Mesodermal cell (in vitro differentiated cells): ENCODE data around the gene MEX3A.
"Not testable (repeated sequence)": the region's sequence is repeated elsewhere in the genome, so short reads cannot be mapped to it uniquely, and the experiment has no call there.

Experiments used
- H3K27ac ChIP-seq: 2 replicates; pipeline ENCODE4 v1.7.0; 2013; ENCODE audit warnings: mild to moderate bottlenecking, low read depth, low read length, moderate library complexity; ENCODE audit not compliant: severe bottlenecking
- H3K36me3 ChIP-seq: 2 replicates; pipeline ENCODE4 v1.7.1; 2013; ENCODE audit warnings: mild to moderate bottlenecking, low read length, moderate library complexity; ENCODE audit not compliant: control insufficient read depth, insufficient read depth
- H3K4me1 ChIP-seq: one replicate; pipeline ENCODE4 v1.7.1; 2013; ENCODE audit warnings: mild to moderate bottlenecking, low read length; ENCODE audit not compliant: insufficient read depth, control insufficient read depth, poor library complexity, severe bottlenecking
- H3K4me3 ChIP-seq: 2 replicates; pipeline ENCODE4 v1.7.0; 2013; ENCODE audit warnings: low read length, control low read depth, mild to moderate bottlenecking; ENCODE audit not compliant: insufficient read depth, poor library complexity, severe bottlenecking; ENCODE audit errors: extremely low read depth
- H3K9me3 ChIP-seq: 2 replicates; pipeline ENCODE4 v1.7.1; 2013; ENCODE audit warnings: mild to moderate bottlenecking, low read length, moderate library complexity; ENCODE audit not compliant: control insufficient read depth
- WGBS, 2 experiments: methylation state at CpG; one replicate each; pipeline ENCODE4 v1.1.5; 2013; ENCODE audit warnings: missing lambda C conversion rate in 2 of 2; ENCODE audit not compliant: insufficient coverage in 2 of 2; 5-methylcytosine and 5-hydroxymethylcytosine counted together

The MEX3A gene

DNA sequence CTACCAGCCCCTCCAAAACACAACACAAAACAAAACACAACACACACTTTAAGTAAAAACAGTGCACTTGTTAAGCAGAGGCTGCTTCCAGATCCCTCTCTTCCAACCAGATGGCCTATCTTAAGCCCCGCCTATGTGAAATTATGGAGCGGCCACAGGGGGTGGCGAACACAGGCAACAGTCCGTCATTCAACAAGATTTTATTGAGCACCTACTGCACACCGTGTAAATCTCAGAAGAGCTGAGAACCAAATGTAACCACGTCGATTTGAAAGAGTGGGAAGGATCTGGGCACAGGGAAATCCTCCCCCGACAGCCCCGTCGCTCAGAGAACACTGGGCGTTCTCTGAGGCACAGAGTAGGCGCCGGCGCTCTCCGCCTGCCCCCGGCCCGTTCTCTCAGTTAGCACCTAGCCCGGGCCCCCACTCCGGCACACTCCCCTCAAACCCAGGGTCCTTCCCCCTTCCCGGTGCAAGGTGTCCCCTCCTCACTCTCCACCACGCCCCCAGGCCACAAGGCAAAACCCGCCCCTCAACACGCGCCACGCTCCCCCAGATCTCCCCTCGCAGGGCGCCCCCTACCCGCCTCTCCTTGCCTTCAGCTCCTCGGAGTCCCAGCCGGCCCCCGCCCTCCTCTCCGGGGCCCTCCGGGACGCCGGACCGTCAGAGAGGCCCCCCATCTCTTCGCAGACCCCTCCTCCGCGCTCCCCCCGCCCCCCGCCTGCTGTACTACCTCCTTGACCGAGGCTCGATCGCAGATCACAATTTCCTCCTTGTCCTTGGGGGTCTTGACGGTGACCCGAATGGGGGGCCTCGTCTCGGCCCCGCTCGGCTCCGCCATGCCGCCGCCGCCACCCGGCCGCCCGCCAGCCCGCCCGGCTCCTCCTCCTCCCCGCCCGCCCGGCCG lies 29.1 kb downstream of the MEX3A start:
- WGBS, 2 experiments, result 0% methylated on average over 8 to 21 of the region's 63 CpGs
- Histone ChIP-seq H3K27ac (peak overlapping the region; percentile 99), H3K9me3 (no peaks in the 10 kb centered on the region), H3K4me1 (peaks cover 7% of the 10 kb centered on the region), H3K36me3 (peaks cover 59% of the 10 kb centered on the region), H3K4me3 (peak overlapping the region; percentile 89)

DNA sequence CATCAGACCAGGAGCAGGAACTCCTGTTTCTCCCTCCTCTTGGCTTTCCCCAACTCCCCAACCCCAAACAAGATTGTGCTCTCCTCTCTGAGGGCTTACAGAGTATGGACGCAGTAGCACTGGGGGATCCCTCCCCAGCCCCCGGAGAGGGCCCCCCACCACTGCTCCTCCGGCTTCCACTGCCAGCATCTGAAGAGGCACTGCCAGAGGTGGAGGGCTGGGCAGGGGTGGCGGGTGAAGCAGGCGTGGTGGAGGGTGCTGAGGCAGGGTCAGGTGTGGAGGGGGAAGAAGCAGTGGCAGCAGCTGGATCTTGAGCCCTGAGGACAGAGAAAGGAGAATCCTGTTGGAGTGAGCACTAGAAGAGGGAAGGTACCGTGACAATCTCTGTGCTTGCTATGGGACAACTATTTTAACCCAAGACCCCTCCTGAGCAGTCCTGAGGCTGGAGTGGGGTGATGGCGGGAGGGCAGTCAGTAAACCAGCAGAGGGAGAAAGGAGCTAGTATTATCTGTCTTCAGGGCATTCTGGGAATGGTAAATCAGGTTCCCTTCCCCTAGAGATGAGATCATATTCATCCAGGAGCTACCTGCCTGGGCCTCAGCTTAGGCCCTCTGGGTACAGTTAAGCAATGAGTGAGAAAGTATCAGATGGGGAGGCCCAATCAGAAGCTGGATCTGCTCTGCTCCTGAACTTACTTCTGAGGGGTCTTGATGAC lies 31.1 kb downstream of the MEX3A start:
- Histone ChIP-seq H3K4me3 (no peak overlapping the region), H3K36me3 (peaks cover 60% of the 10 kb centered on the region), H3K9me3 (no peaks in the 10 kb centered on the region), H3K4me1 (peaks cover 7% of the 10 kb centered on the region), H3K27ac (no peak overlapping the region)
- 60 to 100% methylated on average over 1 of the region's 7 CpGs for WGBS, 2 experiments

DNA sequence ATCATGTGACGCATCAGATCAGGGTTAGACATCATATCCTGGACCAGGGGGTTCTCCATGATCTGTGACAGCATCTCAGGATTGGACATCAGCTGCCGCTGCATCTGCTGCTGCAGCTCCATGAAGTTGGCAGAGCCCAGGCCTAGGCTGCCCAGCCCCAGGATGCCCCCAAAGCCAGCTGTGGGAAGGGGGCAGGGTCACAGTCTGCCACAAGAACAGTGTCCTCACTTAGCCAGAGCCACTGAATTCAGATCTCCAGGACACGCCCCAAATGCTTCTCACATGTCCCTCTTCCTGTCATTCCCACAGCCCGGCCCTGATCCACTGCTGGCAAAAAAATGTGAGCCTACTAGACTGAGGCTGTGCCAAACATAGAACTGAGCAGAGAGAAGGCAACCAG lies 31.9 kb downstream of the MEX3A start:
- Histone ChIP-seq H3K4me3 (no peak overlapping the region), H3K4me1 (peaks cover under 1% of the 10 kb centered on the region), H3K36me3 (peaks cover 57% of the 10 kb centered on the region), H3K9me3 (no peaks in the 10 kb centered on the region), H3K27ac (no peak overlapping the region)
- 87 to 91% methylated on average over 2 to 4 of the region's 4 CpGs for WGBS, 2 experiments

DNA sequence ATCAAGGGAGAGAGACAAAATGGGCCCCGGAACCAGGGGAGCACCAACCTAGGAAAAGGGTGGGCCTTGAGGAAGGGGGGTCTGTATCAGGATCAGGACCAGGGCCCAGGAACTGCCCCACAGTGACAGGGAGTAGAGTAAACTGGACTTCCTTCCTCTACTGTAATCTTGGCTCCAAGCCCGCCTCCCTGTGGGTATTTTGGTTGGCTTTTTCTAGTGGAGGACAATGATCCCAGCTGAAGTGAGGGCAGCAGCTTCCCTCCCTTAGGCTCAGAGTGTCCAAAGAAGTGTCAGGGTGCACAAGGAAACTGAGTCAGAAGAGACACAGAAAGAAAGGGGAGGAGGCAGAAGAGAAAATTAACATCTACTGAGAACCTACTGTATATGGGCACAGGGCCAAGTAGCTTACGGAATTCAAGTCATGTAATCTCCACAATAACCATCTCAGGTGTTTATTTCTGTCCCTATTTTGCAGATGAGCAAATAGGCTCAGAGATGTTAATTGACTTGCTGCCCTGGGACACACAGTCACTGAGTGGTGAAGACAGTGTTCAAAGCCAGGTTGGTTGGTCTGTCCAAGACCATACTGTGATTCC lies 33.5 kb downstream of the MEX3A start:
- Histone ChIP-seq H3K4me1 (no peaks in the 10 kb centered on the region), H3K27ac (no peak overlapping the region), H3K4me3 (no peak overlapping the region), H3K9me3 (no peaks in the 10 kb centered on the region), H3K36me3 (peaks cover 70% of the 10 kb centered on the region)
- 100% methylated on average over 2 of the region's 3 CpGs; no CpG with 5 or more reads in 1 of the 2 experiments for WGBS, 2 experiments

- H3K4me1 ChIP-seq, result no peaks in the 10 kb centered on the region
- 91 to 98% methylated on average over 4 of the region's 4 CpGs for WGBS, 2 experiments
- no peak overlapping the region for H3K4me3 ChIP-seq
- peaks cover 82% of the 10 kb centered on the region for H3K36me3 ChIP-seq
- no peak overlapping the region for H3K27ac ChIP-seq
- no peaks in the 10 kb centered on the region for H3K9me3 ChIP-seq
Measured at GRCh38 chr1:156045076-156045475, 37.2 kb downstream of the MEX3A start.

- H3K4me1 ChIP-seq, result no peaks in the 10 kb centered on the region
- no peak overlapping the region for H3K27ac ChIP-seq
- peaks cover 77% of the 10 kb centered on the region for H3K36me3 ChIP-seq
- 76 to 92% methylated on average over 2 of the region's 3 CpGs for WGBS, 2 experiments
- no peak overlapping the region for H3K4me3 ChIP-seq
- H3K9me3 ChIP-seq, result no peaks in the 10 kb centered on the region
Measured at GRCh38 chr1:156042828-156043227, 39.4 kb downstream of the MEX3A start.

- H3K4me1 ChIP-seq, H3K27ac ChIP-seq, H3K9me3 ChIP-seq, H3K4me3 ChIP-seq: not testable (repeated sequence)
- WGBS, 2 experiments, result 90 to 100% methylated on average over 1 to 2 of the region's 4 CpGs
- H3K36me3 ChIP-seq, result peaks cover 28% of the 10 kb centered on the region
Measured at GRCh38 chr1:156034991-156035390, 47.3 kb downstream of the MEX3A start.

DNA sequence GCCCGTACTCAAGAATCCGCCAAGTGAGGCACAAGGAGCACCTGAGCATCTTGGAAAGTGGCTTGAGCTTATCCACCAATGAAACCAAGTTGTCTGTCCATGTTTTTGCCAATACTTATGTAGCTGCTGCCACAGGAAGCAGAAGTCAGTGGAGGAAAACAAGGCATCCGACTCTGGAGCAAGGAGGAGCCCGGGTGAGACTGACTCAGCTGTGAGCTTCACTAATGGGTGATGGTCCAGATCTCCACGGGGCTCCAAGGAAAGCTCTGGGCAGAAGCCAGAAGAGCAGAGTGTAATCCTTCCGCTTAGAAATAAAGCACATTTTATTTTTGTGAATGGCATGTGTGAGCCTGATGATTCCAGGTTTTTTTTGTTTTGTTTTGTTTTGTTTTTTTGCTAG lies 49.3 kb downstream of the MEX3A start:
- Histone ChIP-seq H3K4me1 (no peaks in the 10 kb centered on the region), H3K9me3 (no peaks in the 10 kb centered on the region)
- WGBS, 2 experiments, result 86 to 99% methylated on average over 5 to 6 of the region's 6 CpGs

GRCh38 chr1:156026588-156026987 lies 55.7 kb downstream of the MEX3A start:
- 100% methylated on average over 2 of the region's 4 CpGs; no CpG with 5 or more reads in 1 of the 2 experiments for WGBS, 2 experiments
- Histone ChIP-seq H3K4me1 (no peaks in the 10 kb centered on the region), H3K27ac (no peak overlapping the region), H3K4me3 (no peak overlapping the region), H3K36me3 (no peaks in the 10 kb centered on the region), H3K9me3 (no peaks in the 10 kb centered on the region)

More for the DNA sequence above, 49.3 kb downstream of the MEX3A start:
- Histone ChIP-seq H3K36me3 (peaks cover 13% of the 10 kb centered on the region), H3K4me3 (no peak overlapping the region), H3K27ac (no peak overlapping the region)

DNA sequence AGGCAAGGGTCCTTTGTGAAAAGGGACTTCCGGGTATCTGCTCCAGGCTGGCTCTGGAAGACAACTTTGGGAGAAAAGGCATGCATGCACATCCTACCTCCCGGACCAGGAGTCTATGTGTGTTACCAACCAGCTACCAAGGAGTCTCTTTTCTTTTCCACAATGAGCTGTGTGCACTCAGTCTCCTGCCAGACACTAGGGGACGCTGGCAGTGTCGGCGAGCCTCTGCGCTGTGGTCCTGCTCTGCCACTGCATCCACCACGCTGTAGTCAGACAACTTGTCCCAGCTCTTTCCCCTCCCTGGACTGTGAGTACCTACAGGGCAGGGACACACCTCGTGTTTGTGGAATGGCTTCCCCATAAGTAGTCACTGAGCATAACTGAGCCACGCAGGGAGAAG lies 56.4 kb downstream of the MEX3A start:
- Histone ChIP-seq H3K4me3 (no peak overlapping the region), H3K9me3 (no peaks in the 10 kb centered on the region), H3K4me1 (peaks cover 4% of the 10 kb centered on the region), H3K36me3 (no peaks in the 10 kb centered on the region), H3K27ac (no peak overlapping the region)
- WGBS, 2 experiments, result 11 to 18% methylated on average over 7 to 9 of the region's 9 CpGs
